GM23248 (cell line): ENCODE results near the gene TEX22.

Source experiments
- EZH2 ChIP-seq: fragments of 200-600 bp; sonication (generic); IDR thresholded peaks from 2 replicates; pipeline ENCODE4 v1.6.1; 2018; ENCODE audit warnings: antibody characterized with exemption, mild to moderate bottlenecking; ENCODE audit not compliant: insufficient read depth, poor library complexity, severe bottlenecking
- EZH2phosphoT487 ChIP-seq: fragments of 200-600 bp; sonication (generic); IDR thresholded peaks from 2 replicates; pipeline ENCODE4 v1.6.1; 2018; ENCODE audit warnings: antibody characterized with exemption, moderate library complexity, mild to moderate bottlenecking, low read depth; ENCODE audit not compliant: insufficient read depth

GRCh38 chr14:105388110-105388951, 10.0 kb upstream of the TEX22 start:
- TF ChIP-seq EZH2 (no peak), EZH2phosphoT487 (no peak)
